ENCODE measurements around the gene LYPLAL1. TPM values are rescaled to one million over a fixed set of nuclear protein-coding genes. Genes with fewer than 3 reads are reported as not detected.

The LYPLAL1 gene
- total and polyA plus RNA-seq, 4 donors, result 11.9 to 49.6 (median 32.8) TPM

DNA sequence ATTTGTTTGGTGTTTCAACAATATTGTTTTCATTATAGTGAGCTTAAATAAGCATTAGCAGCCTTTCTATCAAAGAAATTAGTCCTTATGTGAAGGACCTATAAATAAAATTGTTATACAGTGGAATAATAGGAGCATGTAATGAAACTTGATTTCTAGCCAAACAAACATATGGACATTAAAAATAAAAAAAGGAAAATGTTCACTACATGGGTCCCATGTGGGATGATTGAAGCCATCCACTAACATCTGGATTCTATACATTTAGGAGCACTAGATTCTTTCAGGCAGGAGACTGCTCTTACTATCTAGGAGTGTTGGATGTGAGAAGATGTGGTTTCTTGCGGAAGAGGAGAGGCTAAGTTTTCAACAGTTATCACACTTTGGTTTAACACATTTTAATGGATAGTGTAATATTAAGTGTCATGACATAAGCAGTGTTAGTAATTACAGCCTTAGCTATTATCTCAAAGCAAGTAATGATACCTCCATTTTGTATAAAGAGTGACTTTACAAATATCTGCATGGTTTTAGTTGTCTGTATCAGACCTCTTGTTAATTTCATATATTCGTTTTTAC, 62.3 kb downstream of the LYPLAL1 start:
- Histone ChIP-seq H3K4me3 (no peak overlapping the region), H3K27ac (ENCODE audit: low read depth in 1 of 2, low read length in 1 of 2) (no peak overlapping the region), H3K36me3 (ENCODE audit: control insufficient read depth in 4 of 4, insufficient read depth in 4 of 4, low read length in 4 of 4) (no peaks in the 10 kb centered on the region), H3K9me3 (ENCODE audit: control insufficient read depth in 4 of 4, insufficient read depth in 3 of 4, low read length in 3 of 4) (no peaks in the 10 kb centered on the region), H3K9ac (ENCODE audit: insufficient read depth in 1 of 2, low read length in 2 of 2) (no peak overlapping the region), H3K27me3 (ENCODE audit: control insufficient read depth in 3 of 3, insufficient read depth in 3 of 3, low read length in 2 of 3) (no peaks in the 10 kb centered on the region), H3K4me1 (ENCODE audit: control insufficient read depth in 5 of 5, insufficient read depth in 5 of 5, low read length in 5 of 5) (peaks cover 0 to 15% (median 0%) of the 10 kb centered on the region in 5 donors)
- 94 to 95% methylated on average over 2 of the region's 2 CpGs for WGBS, 2 donors
- DNase-seq (peak in 2 of 3 donors; percentile 48 to 57), ATAC-seq (ENCODE audit: insufficient read depth, low FRiP score) (no peak)
- TF ChIP-seq, protein P1, sequence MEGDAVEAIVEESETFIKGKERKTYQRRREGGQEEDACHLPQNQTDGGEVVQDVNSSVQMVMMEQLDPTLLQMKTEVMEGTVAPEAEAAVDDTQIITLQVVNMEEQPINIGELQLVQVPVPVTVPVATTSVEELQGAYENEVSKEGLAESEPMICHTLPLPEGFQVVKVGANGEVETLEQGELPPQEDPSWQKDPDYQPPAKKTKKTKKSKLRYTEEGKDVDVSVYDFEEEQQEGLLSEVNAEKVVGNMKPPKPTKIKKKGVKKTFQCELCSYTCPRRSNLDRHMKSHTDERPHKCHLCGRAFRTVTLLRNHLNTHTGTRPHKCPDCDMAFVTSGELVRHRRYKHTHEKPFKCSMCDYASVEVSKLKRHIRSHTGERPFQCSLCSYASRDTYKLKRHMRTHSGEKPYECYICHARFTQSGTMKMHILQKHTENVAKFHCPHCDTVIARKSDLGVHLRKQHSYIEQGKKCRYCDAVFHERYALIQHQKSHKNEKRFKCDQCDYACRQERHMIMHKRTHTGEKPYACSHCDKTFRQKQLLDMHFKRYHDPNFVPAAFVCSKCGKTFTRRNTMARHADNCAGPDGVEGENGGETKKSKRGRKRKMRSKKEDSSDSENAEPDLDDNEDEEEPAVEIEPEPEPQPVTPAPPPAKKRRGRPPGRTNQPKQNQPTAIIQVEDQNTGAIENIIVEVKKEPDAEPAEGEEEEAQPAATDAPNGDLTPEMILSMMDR (IDR thresholded peaks at IDR 0.05; ENCODE audit: control extremely low read depth, extremely low read depth), result no peak

GRCh38 chr1:219236933-219237610, 63.4 kb downstream of the LYPLAL1 start:
- Histone ChIP-seq H3K9me3 (ENCODE audit: control insufficient read depth in 4 of 4, insufficient read depth in 3 of 4, low read length in 3 of 4) (no peaks in the 10 kb centered on the region), H3K36me3 (ENCODE audit: control insufficient read depth in 4 of 4, insufficient read depth in 4 of 4, low read length in 4 of 4) (peaks cover 0 to 1% (median 0%) of the 10 kb centered on the region in 4 donors), H3K4me3 (no peak overlapping the region), H3K27ac (ENCODE audit: low read depth in 1 of 2, low read length in 1 of 2) (no peak overlapping the region), H3K9ac (ENCODE audit: insufficient read depth in 1 of 2, low read length in 2 of 2) (no peak overlapping the region), H3K4me1 (ENCODE audit: control insufficient read depth in 5 of 5, insufficient read depth in 5 of 5, low read length in 5 of 5) (peaks cover 0 to 23% (median 0%) of the 10 kb centered on the region in 5 donors), H3K27me3 (ENCODE audit: control insufficient read depth in 3 of 3, insufficient read depth in 3 of 3, low read length in 2 of 3) (no peaks in the 10 kb centered on the region)
- TF ChIP-seq, protein P1 (IDR thresholded peaks at IDR 0.05; ENCODE audit: control extremely low read depth, extremely low read depth), result no peak
- 82 to 84% methylated on average over 5 of the region's 5 CpGs for WGBS, 2 donors
- ATAC-seq (ENCODE audit: insufficient read depth, low FRiP score), result no peak
- no peak for DNase-seq

DNA sequence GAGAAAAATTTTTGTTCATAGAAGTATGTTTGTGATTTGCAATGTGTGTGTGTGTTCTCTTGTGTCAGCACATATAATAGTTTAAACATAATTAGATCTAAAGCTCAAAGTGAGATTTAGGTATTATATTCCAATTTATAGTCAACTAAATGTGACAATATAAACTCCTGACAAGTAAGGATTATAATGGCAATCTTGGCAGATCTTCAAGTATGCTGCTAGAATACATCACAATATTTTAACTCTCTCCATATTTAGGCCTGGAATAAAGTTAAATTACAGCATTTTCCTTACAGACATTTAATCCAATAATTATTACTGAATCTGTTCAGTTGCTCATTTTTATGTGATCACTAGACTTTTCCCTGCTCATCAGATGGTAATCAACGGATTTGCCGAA, 65.8 kb downstream of the LYPLAL1 start:
- Histone ChIP-seq H3K36me3 (ENCODE audit: control insufficient read depth in 4 of 4, insufficient read depth in 4 of 4, low read length in 4 of 4) (peaks cover 0 to 5% (median 0%) of the 10 kb centered on the region in 4 donors), H3K4me3 (no peak overlapping the region), H3K9ac (ENCODE audit: insufficient read depth in 1 of 2, low read length in 2 of 2) (no peak overlapping the region), H3K4me1 (ENCODE audit: control insufficient read depth in 5 of 5, insufficient read depth in 5 of 5, low read length in 5 of 5) (peaks cover 0 to 23% (median 0%) of the 10 kb centered on the region in 5 donors), H3K27ac (ENCODE audit: low read depth in 1 of 2, low read length in 1 of 2) (no peak overlapping the region), H3K27me3 (ENCODE audit: control insufficient read depth in 3 of 3, insufficient read depth in 3 of 3, low read length in 2 of 3) (no peaks in the 10 kb centered on the region), H3K9me3 (ENCODE audit: control insufficient read depth in 4 of 4, insufficient read depth in 3 of 4, low read length in 3 of 4) (no peaks in the 10 kb centered on the region)
- peak in 1 of 3 donors; percentile 47 for DNase-seq
- TF ChIP-seq, protein P1 (IDR thresholded peaks at IDR 0.05; ENCODE audit: control extremely low read depth, extremely low read depth), result no peak
- WGBS, 2 donors, result 93 to 100% methylated on average over 2 of the region's 2 CpGs
- ATAC-seq (ENCODE audit: insufficient read depth, low FRiP score), result no peak
